Measurements from ENCODE around the gene FCRL3.

Gene FCRL3

GRCh38 chr1:157703981-157704380, 3.4 kb upstream of the FCRL3 start:
- no peak overlapping the region for H3K4me3 ChIP-seq (ENCODE audit: control insufficient read depth, low read depth, low read length)
- DNase-seq (ENCODE audit: low read depth), result no peak
- no peak for TF ChIP-seq CTCF (conservative IDR thresholded peaks at IDR 0.05; ENCODE audit: control insufficient read depth, insufficient read depth, low read depth, low read length)

- H3K4me3 ChIP-seq (ENCODE audit: control insufficient read depth, low read depth, low read length), result no peak overlapping the region
- TF ChIP-seq CTCF (conservative IDR thresholded peaks at IDR 0.05; ENCODE audit: control insufficient read depth, insufficient read depth, low read depth, low read length), result no peak
These were observed 1.8 kb upstream of the FCRL3 start for GRCh38 chr1:157702308-157702825.

GRCh38 chr1:157700305-157700704, 264 bp downstream of the FCRL3 start:
- no peak for DNase-seq (ENCODE audit: low read depth)
- H3K4me3 ChIP-seq (ENCODE audit: control insufficient read depth, low read depth, low read length), result no peak overlapping the region
- TF ChIP-seq CTCF (conservative IDR thresholded peaks at IDR 0.05; ENCODE audit: control insufficient read depth, insufficient read depth, low read depth, low read length), result no peak

More at GRCh38 chr1:157702308-157702825, 1.8 kb upstream of the FCRL3 start:
- no peak for DNase-seq (ENCODE audit: low read depth)

- no peak for DNase-seq (ENCODE audit: low read depth)
- no peak overlapping the region for H3K4me3 ChIP-seq (ENCODE audit: control insufficient read depth, low read depth, low read length)
These were observed 2.6 kb downstream of the FCRL3 start for GRCh38 chr1:157697781-157698569.

GRCh38 chr1:157696966-157697628, 3.5 kb downstream of the FCRL3 start:
- H3K4me3 ChIP-seq (ENCODE audit: control insufficient read depth, low read depth, low read length), result no peak overlapping the region
- DNase-seq (ENCODE audit: low read depth), result no peak
- no peak for TF ChIP-seq CTCF (conservative IDR thresholded peaks at IDR 0.05; ENCODE audit: control insufficient read depth, insufficient read depth, low read depth, low read length)

More at GRCh38 chr1:157697781-157698569, 2.6 kb downstream of the FCRL3 start:
- no peak for TF ChIP-seq CTCF (conservative IDR thresholded peaks at IDR 0.05; ENCODE audit: control insufficient read depth, insufficient read depth, low read depth, low read length)

GRCh38 chr1:157695417-157695816, 5.2 kb downstream of the FCRL3 start:
- no peak overlapping the region for H3K4me3 ChIP-seq (ENCODE audit: control insufficient read depth, low read depth, low read length)
- no peak for TF ChIP-seq CTCF (conservative IDR thresholded peaks at IDR 0.05; ENCODE audit: control insufficient read depth, insufficient read depth, low read depth, low read length)
- DNase-seq (ENCODE audit: low read depth), result no peak

Measured in fibroblast of mammary gland (primary cell).